GM18858 (cell line): ENCODE results near the gene CPXM2.

Source experiments
- ATAC-seq: cut with Tn5 transposase; IDR thresholded peaks from one replicate; pipeline ENCODE4 v1.9.1; 2021; ENCODE audit not compliant: unreplicated experiment

The CPXM2 gene

GRCh38 chr10:123804716-123805115, 86.9 kb downstream of the CPXM2 start:
- no peak for ATAC-seq

GRCh38 chr10:123800821-123801220, 90.8 kb downstream of the CPXM2 start:
- no peak for ATAC-seq

- ATAC-seq: no peak
Measured at GRCh38 chr10:123800289-123800688, 91.3 kb downstream of the CPXM2 start.

GRCh38 chr10:123798856-123799255, 92.8 kb downstream of the CPXM2 start:
- ATAC-seq: no peak

GRCh38 chr10:123797813-123798212, 93.8 kb downstream of the CPXM2 start:
- ATAC-seq: no peak

- no peak for ATAC-seq
Measured at GRCh38 chr10:123796736-123797135, 94.9 kb downstream of the CPXM2 start.

GRCh38 chr10:123795846-123796590, 95.6 kb downstream of the CPXM2 start:
- ATAC-seq: no peak

GRCh38 chr10:123795196-123795780, 96.3 kb downstream of the CPXM2 start:
- no peak for ATAC-seq

GRCh38 chr10:123792248-123792978, 99.2 kb downstream of the CPXM2 start:
- no peak for ATAC-seq

- no peak for ATAC-seq
Measured at GRCh38 chr10:123790132-123790885, 101.3 kb downstream of the CPXM2 start.

GRCh38 chr10:123788981-123789380, 102.6 kb downstream of the CPXM2 start:
- no peak for ATAC-seq

GRCh38 chr10:123787566-123787965, 104.0 kb downstream of the CPXM2 start:
- ATAC-seq: no peak

- ATAC-seq: no peak
Measured at GRCh38 chr10:123786896-123787295, 104.7 kb downstream of the CPXM2 start.

GRCh38 chr10:123786306-123786705, 105.3 kb downstream of the CPXM2 start:
- no peak for ATAC-seq

- no peak for ATAC-seq
Measured at GRCh38 chr10:123784646-123785045, 107.0 kb downstream of the CPXM2 start.

- ATAC-seq: no peak
Measured at GRCh38 chr10:123784216-123784615, 107.4 kb downstream of the CPXM2 start.

- no peak for ATAC-seq
Measured at GRCh38 chr10:123783296-123783695, 108.3 kb downstream of the CPXM2 start.

- no peak for ATAC-seq
Measured at GRCh38 chr10:123782549-123782948, 109.1 kb downstream of the CPXM2 start.

GRCh38 chr10:123781956-123782500, 109.6 kb downstream of the CPXM2 start:
- ATAC-seq: no peak

- no peak for ATAC-seq
Measured at GRCh38 chr10:123781324-123781900, 110.2 kb downstream of the CPXM2 start.
